Adrenal gland (tissue), 5 donors: ENCODE results near the gene CRELD1.
A peak's percentile ranks its signal among the peaks of the same experiment; 100 is the strongest.

Experiments
- POLR2A ChIP-seq, 2 donors: fragments of 450-650 bp; IDR thresholded peaks; one replicate each; pipeline ENCODE4 v1.6.1; 2017; ENCODE audit warnings: antibody characterized with exemption in 2 of 2, mild to moderate bottlenecking in 2 of 2, moderate library complexity in 1 of 2
- TF ChIP-seq, protein P1 (sequence below), 6 experiments: fragments of 450-650 bp in 4 of 6; fragments of 200-600 bp in 2 of 6; sonication (generic) in 1 of 6; IDR thresholded peaks; 1 replicate in 5 of 6; 2 replicates in 1 of 6; pipeline versions ENCODE4 v1.5.1 to v1.8.0; 2016 to 2021; ENCODE audit warnings: antibody characterized with exemption in 6 of 6, mild to moderate bottlenecking in 2 of 6, moderate library complexity in 1 of 6
- donor health status: DM: no; HTN: no; CAD: no.

DNA sequence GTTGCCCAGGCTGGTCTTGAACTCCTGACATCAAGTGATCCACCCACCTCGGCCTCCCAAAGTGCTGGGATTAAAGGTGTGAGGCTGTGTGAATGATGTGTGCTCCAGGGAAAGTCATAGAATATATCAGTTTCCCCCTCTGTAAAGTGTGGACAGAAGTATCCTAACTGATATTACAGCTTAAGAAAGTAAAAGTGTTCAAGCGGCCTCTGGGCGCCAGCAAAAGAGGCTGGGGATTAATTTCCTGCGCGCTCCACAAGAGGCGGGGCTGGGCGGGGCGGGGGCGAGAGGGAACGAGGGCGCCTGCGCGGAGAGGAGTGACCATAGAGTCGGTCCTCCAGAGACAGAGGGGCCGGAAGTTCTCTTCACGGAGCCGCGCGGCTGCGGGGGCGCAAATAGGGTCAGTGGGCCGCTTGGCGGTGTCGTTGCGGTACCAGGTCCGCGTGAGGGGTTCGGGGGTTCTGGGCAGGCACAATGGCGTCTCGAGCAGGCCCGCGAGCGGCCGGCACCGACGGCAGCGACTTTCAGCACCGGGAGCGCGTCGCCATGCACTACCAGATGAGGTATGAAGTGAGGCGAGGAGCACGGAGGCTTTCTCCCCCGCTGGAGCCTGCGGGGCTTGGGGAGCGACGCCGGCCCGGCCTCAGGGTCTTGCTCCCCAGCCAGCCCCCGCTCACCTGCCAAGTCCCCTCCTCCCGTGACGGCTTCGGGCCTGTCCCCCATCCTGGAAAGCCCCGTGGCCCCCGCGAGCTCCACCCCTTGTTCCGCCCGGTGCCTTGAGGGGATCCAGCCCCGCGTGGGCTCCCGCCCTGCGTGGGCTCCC is 43.2 kb upstream of the CRELD1 start, which contains the start of gene JAGN1:
- TF ChIP-seq, protein P1, sequence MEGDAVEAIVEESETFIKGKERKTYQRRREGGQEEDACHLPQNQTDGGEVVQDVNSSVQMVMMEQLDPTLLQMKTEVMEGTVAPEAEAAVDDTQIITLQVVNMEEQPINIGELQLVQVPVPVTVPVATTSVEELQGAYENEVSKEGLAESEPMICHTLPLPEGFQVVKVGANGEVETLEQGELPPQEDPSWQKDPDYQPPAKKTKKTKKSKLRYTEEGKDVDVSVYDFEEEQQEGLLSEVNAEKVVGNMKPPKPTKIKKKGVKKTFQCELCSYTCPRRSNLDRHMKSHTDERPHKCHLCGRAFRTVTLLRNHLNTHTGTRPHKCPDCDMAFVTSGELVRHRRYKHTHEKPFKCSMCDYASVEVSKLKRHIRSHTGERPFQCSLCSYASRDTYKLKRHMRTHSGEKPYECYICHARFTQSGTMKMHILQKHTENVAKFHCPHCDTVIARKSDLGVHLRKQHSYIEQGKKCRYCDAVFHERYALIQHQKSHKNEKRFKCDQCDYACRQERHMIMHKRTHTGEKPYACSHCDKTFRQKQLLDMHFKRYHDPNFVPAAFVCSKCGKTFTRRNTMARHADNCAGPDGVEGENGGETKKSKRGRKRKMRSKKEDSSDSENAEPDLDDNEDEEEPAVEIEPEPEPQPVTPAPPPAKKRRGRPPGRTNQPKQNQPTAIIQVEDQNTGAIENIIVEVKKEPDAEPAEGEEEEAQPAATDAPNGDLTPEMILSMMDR (IDR thresholded peaks at IDR 0.05) = no peak
- peak; percentile 87 to 96 for TF ChIP-seq POLR2A (IDR thresholded peaks at IDR 0.05)
